GM12801 (cell line): Measurements from ENCODE around the gene BID.

Experiments used
- CTCF ChIP-seq: IDR thresholded peaks from one replicate; pipeline ENCODE4 v1.5.1; 2011; ENCODE audit warnings: control low read depth; ENCODE audit not compliant: insufficient read length; ENCODE audit errors: extremely low read depth

BID gene

GRCh38 chr22:17770180-17771077 is 3.8 kb downstream of the BID start:
- TF ChIP-seq CTCF = no peak

- TF ChIP-seq CTCF = no peak
Observed at GRCh38 chr22:17769716-17770082, 4.6 kb downstream of the BID start.

DNA sequence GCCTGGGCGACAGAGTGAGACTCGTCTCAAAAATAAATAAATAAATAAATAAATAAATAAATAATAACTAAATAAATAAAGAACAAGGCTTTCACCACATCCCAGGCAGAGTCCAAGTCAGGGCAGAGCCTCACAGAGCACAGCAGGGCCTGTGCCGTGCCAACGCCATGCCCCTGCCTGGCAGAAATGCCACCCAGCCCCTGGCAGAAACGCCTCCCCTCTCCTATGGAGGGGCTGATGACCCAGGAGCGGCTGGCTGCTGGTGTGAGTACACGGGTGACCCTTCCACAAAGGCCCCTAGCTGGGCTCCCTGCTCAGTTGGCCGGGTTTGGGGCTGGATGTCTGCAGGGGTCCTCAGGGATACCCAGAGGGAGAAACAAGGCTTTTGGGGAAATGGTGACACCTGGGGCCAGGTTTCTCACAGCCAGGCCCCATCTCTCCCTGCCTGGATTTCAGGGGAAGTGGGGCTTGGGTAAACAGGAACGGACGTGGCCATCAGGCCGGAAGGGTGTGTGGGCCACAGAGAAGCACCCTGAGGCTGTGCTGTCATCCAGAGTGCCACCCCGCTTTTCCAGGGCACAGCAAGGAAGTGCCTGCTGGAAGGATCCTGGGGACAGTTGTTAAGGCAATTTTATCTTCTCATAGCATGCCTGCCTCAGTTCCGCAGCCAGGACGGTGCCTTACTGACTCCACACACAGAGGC is 5.1 kb downstream of the BID start:
- no peak for TF ChIP-seq CTCF

GRCh38 chr22:17767233-17768065 is 6.8 kb downstream of the BID start:
- no peak for TF ChIP-seq CTCF

- no peak for TF ChIP-seq CTCF
Observed at GRCh38 chr22:17764036-17764435, 10.2 kb downstream of the BID start.

DNA sequence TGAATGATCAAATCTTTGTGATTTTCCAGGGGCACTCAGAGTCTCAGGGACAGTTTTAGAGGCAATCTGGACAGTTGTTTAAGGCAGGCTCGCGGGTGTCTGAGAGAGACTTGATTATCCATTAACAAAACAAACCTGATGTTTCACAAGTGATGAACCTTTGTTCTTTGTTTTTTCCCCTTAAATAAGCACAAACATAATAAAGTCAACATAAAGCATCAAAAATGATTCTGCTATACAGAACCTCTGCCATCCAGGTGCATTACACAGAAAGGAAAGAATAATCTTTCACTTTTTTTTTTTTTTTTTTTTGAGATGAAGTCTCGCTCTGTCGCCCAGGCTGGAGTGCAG is 13.2 kb downstream of the BID start:
- no peak for TF ChIP-seq CTCF

DNA sequence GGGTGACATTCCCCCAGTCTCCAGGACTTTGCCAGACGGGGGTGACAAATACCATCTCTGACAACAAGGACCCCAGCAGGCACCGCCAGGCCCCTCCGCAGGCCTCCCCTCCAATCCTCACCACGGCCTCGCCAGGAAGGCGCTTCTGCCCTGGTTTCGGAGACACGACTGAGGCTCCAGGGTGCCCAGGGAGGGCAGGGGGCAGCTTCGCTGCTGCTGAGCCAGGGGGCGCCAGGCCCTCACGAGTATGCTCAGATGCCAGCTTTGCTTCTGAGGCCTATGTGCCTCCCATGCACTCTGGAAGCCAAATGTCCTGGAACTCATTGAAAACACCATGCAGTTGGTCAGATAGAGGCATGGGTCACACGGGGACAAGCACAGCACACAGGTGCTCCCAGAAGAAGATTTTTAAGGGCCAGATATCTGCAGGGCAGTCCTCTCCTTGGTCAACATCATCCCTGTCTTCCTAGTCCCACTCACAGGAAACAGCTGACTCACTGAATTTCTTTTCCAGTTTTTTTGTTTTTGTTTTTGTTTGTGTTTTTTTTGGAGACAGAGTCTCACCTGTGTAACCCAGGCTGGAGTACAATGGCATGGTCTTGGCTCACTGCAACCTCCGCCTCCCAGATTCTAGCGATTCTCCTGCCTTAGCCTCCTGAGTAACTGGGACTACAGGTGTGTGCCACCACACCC is 19.9 kb downstream of the BID start:
- no peak for TF ChIP-seq CTCF
